Measurements from ENCODE around the gene KCNMA1. TPM values are rescaled to one million over a fixed set of nuclear protein-coding genes. Genes with fewer than 3 reads are reported as not detected.
A peak's percentile ranks its signal among the peaks of the same experiment; 100 is the strongest.

Gene KCNMA1
- total RNA-seq, 4 donors from 2014 or later, result 10.1 to 32.6 (median 20.1) TPM

GRCh38 chr10:77351386-77351785 is 286.2 kb downstream of the KCNMA1 start:
- ATAC-seq (ENCODE audit: low FRiP score) (no peak), DNase-seq (ENCODE audit: low spot score) (no peak)
- TF ChIP-seq CTCF (IDR thresholded peaks at IDR 0.05), result no peak

- no peak for TF ChIP-seq CTCF (IDR thresholded peaks at IDR 0.05)
Measured at GRCh38 chr10:77350711-77351119, 286.9 kb downstream of the KCNMA1 start.

GRCh38 chr10:77350134-77350533 is 287.5 kb downstream of the KCNMA1 start:
- ATAC-seq (ENCODE audit: low FRiP score) (no peak), DNase-seq (ENCODE audit: low spot score) (no peak)

More at GRCh38 chr10:77350711-77351119, 286.9 kb downstream of the KCNMA1 start:
- ATAC-seq (ENCODE audit: low FRiP score), result peak; percentile 89
- DNase-seq (ENCODE audit: low spot score), result peak; percentile 43

GRCh38 chr10:77349226-77349625 is 288.4 kb downstream of the KCNMA1 start:
- no peak for ATAC-seq (ENCODE audit: low FRiP score)
- DNase-seq (ENCODE audit: low spot score), result no peak

More at GRCh38 chr10:77350134-77350533, 287.5 kb downstream of the KCNMA1 start:
- TF ChIP-seq CTCF (IDR thresholded peaks at IDR 0.05), result no peak

GRCh38 chr10:77348751-77349150 is 288.9 kb downstream of the KCNMA1 start:
- TF ChIP-seq CTCF (IDR thresholded peaks at IDR 0.05), result no peak
- ATAC-seq (ENCODE audit: low FRiP score) (no peak), DNase-seq (ENCODE audit: low spot score) (no peak)

More at GRCh38 chr10:77349226-77349625, 288.4 kb downstream of the KCNMA1 start:
- no peak for TF ChIP-seq CTCF (IDR thresholded peaks at IDR 0.05)

GRCh38 chr10:77348082-77348481 is 289.5 kb downstream of the KCNMA1 start:
- TF ChIP-seq CTCF (IDR thresholded peaks at IDR 0.05), result no peak
- no peak for ATAC-seq (ENCODE audit: low FRiP score)
- DNase-seq (ENCODE audit: low spot score), result no peak

- no peak for TF ChIP-seq CTCF (IDR thresholded peaks at IDR 0.05)
- ATAC-seq (ENCODE audit: low FRiP score) (no peak), DNase-seq (ENCODE audit: low spot score) (no peak)
Measured at GRCh38 chr10:77347052-77347451, 290.6 kb downstream of the KCNMA1 start.
